Measurements from ENCODE around the gene ST6GAL1. TPM values are rescaled to one million over a fixed set of nuclear protein-coding genes. Genes with fewer than 3 reads are reported as not detected.

ST6GAL1 gene
- total and polyA plus RNA-seq, 2 experiments from 2014 or later = 17.6 to 65.1 TPM

DNA sequence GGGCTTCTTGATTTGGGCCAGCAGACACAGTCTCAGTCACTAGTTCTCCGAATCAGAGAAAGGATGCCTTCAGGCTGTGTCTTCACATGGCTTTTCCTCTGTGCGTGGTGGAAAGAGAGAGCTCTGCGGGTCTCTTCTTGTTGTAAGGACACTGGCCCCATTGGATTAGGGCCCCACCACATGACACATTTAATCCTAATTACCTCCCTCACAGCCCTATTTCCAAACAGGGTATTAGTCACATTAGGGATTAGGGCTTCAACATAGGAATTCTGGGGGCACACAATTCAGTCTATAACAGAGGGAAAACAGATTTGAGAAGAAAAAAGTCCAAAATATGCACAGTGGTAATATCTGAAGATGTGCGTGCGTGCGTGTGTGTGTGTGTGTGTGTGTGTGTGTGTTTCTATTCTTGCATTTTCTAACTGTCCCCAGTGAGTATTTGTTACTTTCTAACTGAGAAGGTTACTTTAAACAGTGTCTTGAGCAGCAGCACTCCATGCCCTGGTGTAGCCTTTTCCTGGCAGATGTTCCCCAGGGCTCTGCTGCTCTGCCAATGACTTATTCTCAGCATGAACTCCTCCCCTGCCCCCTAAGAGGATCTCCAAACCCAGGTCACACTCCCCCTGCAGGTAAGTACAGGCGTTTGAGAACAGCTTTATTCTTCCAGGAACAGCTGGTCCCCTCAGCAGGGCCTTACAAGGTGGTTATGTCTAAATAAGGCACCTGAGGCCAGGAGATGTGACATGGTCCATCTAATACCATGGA, 136.1 kb downstream of the ST6GAL1 start:
- H3K27ac ChIP-seq (ENCODE audit: low read depth) = no peak overlapping the region
- DNase-seq (ENCODE audit: low spot score) (peak; percentile 94), ATAC-seq (peak; percentile 90)
- no peak for TF ChIP-seq POLR2AphosphoS5 (IDR thresholded peaks at IDR 0.05; ENCODE audit: low read depth)
- TF ChIP-seq NANOG (IDR thresholded peaks at IDR 0.05; ENCODE audit: borderline replicate concordance) = no peak
- no peak for TF ChIP-seq ZNF331 (CRISPR knock-in tag; IDR thresholded peaks at IDR 0.05; ENCODE audit: low read depth)
- TF ChIP-seq, protein P1, sequence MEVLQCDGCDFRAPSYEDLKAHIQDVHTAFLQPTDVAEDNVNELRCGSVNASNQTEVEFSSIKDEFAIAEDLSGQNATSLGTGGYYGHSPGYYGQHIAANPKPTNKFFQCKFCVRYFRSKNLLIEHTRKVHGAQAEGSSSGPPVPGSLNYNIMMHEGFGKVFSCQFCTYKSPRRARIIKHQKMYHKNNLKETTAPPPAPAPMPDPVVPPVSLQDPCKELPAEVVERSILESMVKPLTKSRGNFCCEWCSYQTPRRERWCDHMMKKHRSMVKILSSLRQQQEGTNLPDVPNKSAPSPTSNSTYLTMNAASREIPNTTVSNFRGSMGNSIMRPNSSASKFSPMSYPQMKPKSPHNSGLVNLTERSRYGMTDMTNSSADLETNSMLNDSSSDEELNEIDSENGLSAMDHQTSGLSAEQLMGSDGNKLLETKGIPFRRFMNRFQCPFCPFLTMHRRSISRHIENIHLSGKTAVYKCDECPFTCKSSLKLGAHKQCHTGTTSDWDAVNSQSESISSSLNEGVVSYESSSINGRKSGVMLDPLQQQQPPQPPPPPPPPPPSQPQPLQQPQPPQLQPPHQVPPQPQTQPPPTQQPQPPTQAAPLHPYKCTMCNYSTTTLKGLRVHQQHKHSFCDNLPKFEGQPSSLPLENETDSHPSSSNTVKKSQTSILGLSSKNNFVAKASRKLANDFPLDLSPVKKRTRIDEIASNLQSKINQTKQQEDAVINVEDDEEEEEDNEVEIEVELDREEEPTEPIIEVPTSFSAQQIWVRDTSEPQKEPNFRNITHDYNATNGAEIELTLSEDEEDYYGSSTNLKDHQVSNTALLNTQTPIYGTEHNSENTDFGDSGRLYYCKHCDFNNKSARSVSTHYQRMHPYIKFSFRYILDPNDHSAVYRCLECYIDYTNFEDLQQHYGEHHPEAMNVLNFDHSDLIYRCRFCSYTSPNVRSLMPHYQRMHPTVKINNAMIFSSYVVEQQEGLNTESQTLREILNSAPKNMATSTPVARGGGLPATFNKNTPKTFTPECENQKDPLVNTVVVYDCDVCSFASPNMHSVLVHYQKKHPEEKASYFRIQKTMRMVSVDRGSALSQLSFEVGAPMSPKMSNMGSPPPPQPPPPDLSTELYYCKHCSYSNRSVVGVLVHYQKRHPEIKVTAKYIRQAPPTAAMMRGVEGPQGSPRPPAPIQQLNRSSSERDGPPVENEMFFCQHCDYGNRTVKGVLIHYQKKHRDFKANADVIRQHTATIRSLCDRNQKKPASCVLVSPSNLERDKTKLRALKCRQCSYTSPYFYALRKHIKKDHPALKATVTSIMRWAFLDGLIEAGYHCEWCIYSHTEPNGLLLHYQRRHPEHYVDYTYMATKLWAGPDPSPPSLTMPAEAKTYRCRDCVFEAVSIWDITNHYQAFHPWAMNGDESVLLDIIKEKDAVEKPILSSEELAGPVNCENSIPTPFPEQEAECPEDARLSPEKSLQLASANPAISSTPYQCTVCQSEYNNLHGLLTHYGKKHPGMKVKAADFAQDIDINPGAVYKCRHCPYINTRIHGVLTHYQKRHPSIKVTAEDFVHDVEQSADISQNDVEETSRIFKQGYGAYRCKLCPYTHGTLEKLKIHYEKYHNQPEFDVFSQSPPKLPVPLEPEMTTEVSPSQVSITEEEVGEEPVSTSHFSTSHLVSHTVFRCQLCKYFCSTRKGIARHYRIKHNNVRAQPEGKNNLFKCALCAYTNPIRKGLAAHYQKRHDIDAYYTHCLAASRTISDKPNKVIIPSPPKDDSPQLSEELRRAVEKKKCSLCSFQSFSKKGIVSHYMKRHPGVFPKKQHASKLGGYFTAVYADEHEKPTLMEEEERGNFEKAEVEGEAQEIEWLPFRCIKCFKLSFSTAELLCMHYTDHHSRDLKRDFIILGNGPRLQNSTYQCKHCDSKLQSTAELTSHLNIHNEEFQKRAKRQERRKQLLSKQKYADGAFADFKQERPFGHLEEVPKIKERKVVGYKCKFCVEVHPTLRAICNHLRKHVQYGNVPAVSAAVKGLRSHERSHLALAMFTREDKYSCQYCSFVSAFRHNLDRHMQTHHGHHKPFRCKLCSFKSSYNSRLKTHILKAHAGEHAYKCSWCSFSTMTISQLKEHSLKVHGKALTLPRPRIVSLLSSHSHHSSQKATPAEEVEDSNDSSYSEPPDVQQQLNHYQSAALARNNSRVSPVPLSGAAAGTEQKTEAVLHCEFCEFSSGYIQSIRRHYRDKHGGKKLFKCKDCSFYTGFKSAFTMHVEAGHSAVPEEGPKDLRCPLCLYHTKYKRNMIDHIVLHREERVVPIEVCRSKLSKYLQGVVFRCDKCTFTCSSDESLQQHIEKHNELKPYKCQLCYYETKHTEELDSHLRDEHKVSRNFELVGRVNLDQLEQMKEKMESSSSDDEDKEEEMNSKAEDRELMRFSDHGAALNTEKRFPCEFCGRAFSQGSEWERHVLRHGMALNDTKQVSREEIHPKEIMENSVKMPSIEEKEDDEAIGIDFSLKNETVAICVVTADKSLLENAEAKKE (CRISPR knock-in tag; IDR thresholded peaks at IDR 0.05) = peak; percentile 93
- TF ChIP-seq EZH2 (IDR thresholded peaks at IDR 0.05; ENCODE audit: low read depth, unreplicated experiment) = no peak
- TF ChIP-seq ZNF114 (CRISPR knock-in tag; IDR thresholded peaks at IDR 0.05) = no peak
- TF ChIP-seq STAT1 (IDR thresholded peaks at IDR 0.05; ENCODE audit: unreplicated experiment) = no peak
- TF ChIP-seq EZH2phosphoT487 (IDR thresholded peaks at IDR 0.05; ENCODE audit: unreplicated experiment) = no peak
- TF ChIP-seq, protein P2, sequence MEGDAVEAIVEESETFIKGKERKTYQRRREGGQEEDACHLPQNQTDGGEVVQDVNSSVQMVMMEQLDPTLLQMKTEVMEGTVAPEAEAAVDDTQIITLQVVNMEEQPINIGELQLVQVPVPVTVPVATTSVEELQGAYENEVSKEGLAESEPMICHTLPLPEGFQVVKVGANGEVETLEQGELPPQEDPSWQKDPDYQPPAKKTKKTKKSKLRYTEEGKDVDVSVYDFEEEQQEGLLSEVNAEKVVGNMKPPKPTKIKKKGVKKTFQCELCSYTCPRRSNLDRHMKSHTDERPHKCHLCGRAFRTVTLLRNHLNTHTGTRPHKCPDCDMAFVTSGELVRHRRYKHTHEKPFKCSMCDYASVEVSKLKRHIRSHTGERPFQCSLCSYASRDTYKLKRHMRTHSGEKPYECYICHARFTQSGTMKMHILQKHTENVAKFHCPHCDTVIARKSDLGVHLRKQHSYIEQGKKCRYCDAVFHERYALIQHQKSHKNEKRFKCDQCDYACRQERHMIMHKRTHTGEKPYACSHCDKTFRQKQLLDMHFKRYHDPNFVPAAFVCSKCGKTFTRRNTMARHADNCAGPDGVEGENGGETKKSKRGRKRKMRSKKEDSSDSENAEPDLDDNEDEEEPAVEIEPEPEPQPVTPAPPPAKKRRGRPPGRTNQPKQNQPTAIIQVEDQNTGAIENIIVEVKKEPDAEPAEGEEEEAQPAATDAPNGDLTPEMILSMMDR (conservative IDR thresholded peaks at IDR 0.05; ENCODE audit: low read depth in 2 of 2) = peak; percentile 74 to 83
- TF ChIP-seq JUNB (IDR thresholded peaks at IDR 0.05; ENCODE audit: unreplicated experiment) = no peak
- TF ChIP-seq, protein P3, sequence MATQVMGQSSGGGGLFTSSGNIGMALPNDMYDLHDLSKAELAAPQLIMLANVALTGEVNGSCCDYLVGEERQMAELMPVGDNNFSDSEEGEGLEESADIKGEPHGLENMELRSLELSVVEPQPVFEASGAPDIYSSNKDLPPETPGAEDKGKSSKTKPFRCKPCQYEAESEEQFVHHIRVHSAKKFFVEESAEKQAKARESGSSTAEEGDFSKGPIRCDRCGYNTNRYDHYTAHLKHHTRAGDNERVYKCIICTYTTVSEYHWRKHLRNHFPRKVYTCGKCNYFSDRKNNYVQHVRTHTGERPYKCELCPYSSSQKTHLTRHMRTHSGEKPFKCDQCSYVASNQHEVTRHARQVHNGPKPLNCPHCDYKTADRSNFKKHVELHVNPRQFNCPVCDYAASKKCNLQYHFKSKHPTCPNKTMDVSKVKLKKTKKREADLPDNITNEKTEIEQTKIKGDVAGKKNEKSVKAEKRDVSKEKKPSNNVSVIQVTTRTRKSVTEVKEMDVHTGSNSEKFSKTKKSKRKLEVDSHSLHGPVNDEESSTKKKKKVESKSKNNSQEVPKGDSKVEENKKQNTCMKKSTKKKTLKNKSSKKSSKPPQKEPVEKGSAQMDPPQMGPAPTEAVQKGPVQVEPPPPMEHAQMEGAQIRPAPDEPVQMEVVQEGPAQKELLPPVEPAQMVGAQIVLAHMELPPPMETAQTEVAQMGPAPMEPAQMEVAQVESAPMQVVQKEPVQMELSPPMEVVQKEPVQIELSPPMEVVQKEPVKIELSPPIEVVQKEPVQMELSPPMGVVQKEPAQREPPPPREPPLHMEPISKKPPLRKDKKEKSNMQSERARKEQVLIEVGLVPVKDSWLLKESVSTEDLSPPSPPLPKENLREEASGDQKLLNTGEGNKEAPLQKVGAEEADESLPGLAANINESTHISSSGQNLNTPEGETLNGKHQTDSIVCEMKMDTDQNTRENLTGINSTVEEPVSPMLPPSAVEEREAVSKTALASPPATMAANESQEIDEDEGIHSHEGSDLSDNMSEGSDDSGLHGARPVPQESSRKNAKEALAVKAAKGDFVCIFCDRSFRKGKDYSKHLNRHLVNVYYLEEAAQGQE (IDR thresholded peaks at IDR 0.05; ENCODE audit: unreplicated experiment) = no peak
- TF ChIP-seq CREB1 (CRISPR knock-in tag; IDR thresholded peaks at IDR 0.05; ENCODE audit: low read depth) = peak; percentile 43; the same call in 1 of the 2 replicates
- TF ChIP-seq, protein P4, sequence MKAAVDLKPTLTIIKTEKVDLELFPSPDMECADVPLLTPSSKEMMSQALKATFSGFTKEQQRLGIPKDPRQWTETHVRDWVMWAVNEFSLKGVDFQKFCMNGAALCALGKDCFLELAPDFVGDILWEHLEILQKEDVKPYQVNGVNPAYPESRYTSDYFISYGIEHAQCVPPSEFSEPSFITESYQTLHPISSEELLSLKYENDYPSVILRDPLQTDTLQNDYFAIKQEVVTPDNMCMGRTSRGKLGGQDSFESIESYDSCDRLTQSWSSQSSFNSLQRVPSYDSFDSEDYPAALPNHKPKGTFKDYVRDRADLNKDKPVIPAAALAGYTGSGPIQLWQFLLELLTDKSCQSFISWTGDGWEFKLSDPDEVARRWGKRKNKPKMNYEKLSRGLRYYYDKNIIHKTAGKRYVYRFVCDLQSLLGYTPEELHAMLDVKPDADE (IDR thresholded peaks at IDR 0.05) = no peak
- H3K4me3 Mint-ChIP-seq = no peak overlapping the region; the same call in 2 of the 3 replicates
- H3K9me3 Mint-ChIP-seq = no peaks in the 10 kb centered on the region; the same call in 2 of the 3 replicates
- H4K20me1 ChIP-seq (replicated peaks; ENCODE audit: insufficient read depth) = peaks cover 2% of the 10 kb centered on the region; the same call in 1 of the 2 replicates
- H3K36me3 ChIP-seq (ENCODE audit: insufficient read depth) = no peaks in the 10 kb centered on the region
- H3K27me3 ChIP-seq (ENCODE audit: insufficient read depth) = no peaks in the 10 kb centered on the region
- H2AFZ ChIP-seq = no peak overlapping the region
- H3F3A ChIP-seq (replicated peaks; ENCODE audit: low read depth) = 0 out of 2 replicates have a peak, but pooled peaks cover 2% of the 10 kb centered on the region
- H3K4me1 ChIP-seq (ENCODE audit: insufficient read depth) = peaks cover 25% of the 10 kb centered on the region
- no peaks in the 10 kb centered on the region for H3K79me2 ChIP-seq (replicated peaks; ENCODE audit: insufficient read depth)
- peaks cover 58% of the 10 kb centered on the region for H3K36me3 Mint-ChIP-seq (ENCODE audit: low read depth)
- no peak overlapping the region for H3K4me3 ChIP-seq
- no peak overlapping the region for H3K4me2 ChIP-seq
- peaks cover 41% of the 10 kb centered on the region for H3K4me1 Mint-ChIP-seq
- H3K27me3 Mint-ChIP-seq (ENCODE audit: insufficient read depth, low read depth, poor library complexity) = peaks cover 7% of the 10 kb centered on the region
- no peak overlapping the region for H3K27ac Mint-ChIP-seq
- no peaks in the 10 kb centered on the region for H3K9me2 ChIP-seq (ENCODE audit: insufficient read depth)
